Liver (tissue), 9 donors: ENCODE results near the gene SCART1. TPM values are rescaled to one million over a fixed set of nuclear protein-coding genes. Genes with fewer than 3 reads are reported as not detected.
A peak's percentile ranks its signal among the peaks of the same experiment; 100 is the strongest.
"Not testable (repeated sequence)": the region's sequence is repeated elsewhere in the genome, so short reads cannot be mapped to it uniquely, and the experiment has no call there.

Experiments
- DNase-seq: peaks from one replicate; pipeline ENCODE4 v3.0.0-alpha.2; 2017; ENCODE audit warnings: low spot score
- H3K27ac ChIP-seq, 2 donors: one replicate each; pipeline ENCODE4 v1.7.0; 2013; ENCODE audit warnings: inconsistent platforms in 2 of 2, low read length in 2 of 2, control low read depth in 1 of 2, low read depth in 1 of 2, mild to moderate bottlenecking in 1 of 2
- H3K27me3 ChIP-seq, 4 donors: one replicate each; pipeline versions ENCODE4 v1.6.1 to v1.7.0; 2013; ENCODE audit warnings: low read length in 3 of 4, inconsistent platforms in 1 of 4, mild to moderate bottlenecking in 1 of 4, moderate library complexity in 1 of 4; ENCODE audit not compliant: control insufficient read depth in 4 of 4, insufficient read depth in 4 of 4
- H3K36me3 ChIP-seq, 4 donors: one replicate each; pipeline versions ENCODE4 v1.6.1 to v1.7.0; 2013; ENCODE audit warnings: low read length in 3 of 4, mild to moderate bottlenecking in 3 of 4, low read depth in 1 of 4, moderate library complexity in 1 of 4; ENCODE audit not compliant: control insufficient read depth in 4 of 4, insufficient read depth in 3 of 4
- H3K4me1 ChIP-seq, 4 donors: one replicate each; pipeline versions ENCODE4 v1.6.1 to v1.7.0; 2013; ENCODE audit warnings: low read length in 3 of 4, mild to moderate bottlenecking in 3 of 4, moderate library complexity in 1 of 4; ENCODE audit not compliant: control insufficient read depth in 4 of 4, insufficient read depth in 4 of 4
- H3K4me3 ChIP-seq, 3 donors: one replicate each; pipeline versions ENCODE4 v1.6.1 to v1.7.0; 2013; ENCODE audit warnings: low read length in 3 of 3, control low read depth in 1 of 3, low read depth in 1 of 3, mild to moderate bottlenecking in 1 of 3
- H3K9ac ChIP-seq, 2 donors: one replicate each; pipeline ENCODE4 v1.7.0; 2013; ENCODE audit warnings: low read length in 2 of 2, mild to moderate bottlenecking in 2 of 2, moderate library complexity in 2 of 2, control low read depth in 1 of 2, low read depth in 1 of 2
- H3K9me3 ChIP-seq, 4 donors: one replicate each; pipeline versions ENCODE4 v1.6.1 to v1.7.0; 2013; ENCODE audit warnings: low read length in 3 of 4; ENCODE audit not compliant: control insufficient read depth in 4 of 4
- HNF4A ChIP-seq, 2 donors: conservative IDR thresholded peaks; 2 replicates each; pipeline ENCODE4 v1.6.1; 2016; ENCODE audit warnings: antibody characterized with exemption in 2 of 2, mild to moderate bottlenecking in 2 of 2
- JUND ChIP-seq, 2 donors: IDR thresholded peaks; 2 replicates each; pipeline ENCODE4 v1.6.1; 2016; ENCODE audit warnings: antibody characterized with exemption in 2 of 2
- RAD21 ChIP-seq, 2 donors: IDR thresholded peaks; 2 replicates each; pipeline ENCODE4 v1.6.1; 2016; ENCODE audit warnings: antibody characterized with exemption in 2 of 2, mild to moderate bottlenecking in 2 of 2
- REST ChIP-seq: IDR thresholded peaks from 2 replicates; pipeline ENCODE4 v1.6.1; 2016; ENCODE audit warnings: antibody characterized with exemption, mild to moderate bottlenecking
- WGBS: extraction: QIAGEN DNeasy Blood & Tissue Kit; methylation state at CpG from one replicate; pipeline ENCODE4 v1.1.7; 2013; 5-methylcytosine and 5-hydroxymethylcytosine counted together
- polyA plus RNA-seq, 2 donors: library from polyadenylated mRNA; stranded (reverse) in 1 of 2; unstranded in 1 of 2; fragments of 200-250 nt in 1 of 2; fragments of >200 nt in 1 of 2; fragmentation: Nextera tagmentation in 1 of 2; extraction: Ambion mirVana in 1 of 2; gene quantifications; one replicate each; pipeline versions ENCODE4 v1.2.1 to v1.2.3, GENCODE V29; 2013 to 2015
- total RNA-seq, 2 donors: library from RNA; depleted of rRNA; stranded (reverse); fragments of >200 nt; gene quantifications; one replicate each; pipeline ENCODE4 v1.2.3, GENCODE V29; 2014
- TF ChIP-seq, protein P1 (sequence below): fragments of 150-350 bp; IDR thresholded peaks from 2 replicates; pipeline ENCODE4 v1.5.1; 2017; ENCODE audit warnings: improper control_type of control experiment, low read depth, low read length; ENCODE audit not compliant: missing input control
- donor health status: healthy.
- donor health status: healthy.
- donor health status: healthy.
- donor health status: healthy.
- donor health status: healthy.

Gene SCART1
- total and polyA plus RNA-seq, 4 donors, result 0.32 to 1.1 (median 0.68) TPM

DNA sequence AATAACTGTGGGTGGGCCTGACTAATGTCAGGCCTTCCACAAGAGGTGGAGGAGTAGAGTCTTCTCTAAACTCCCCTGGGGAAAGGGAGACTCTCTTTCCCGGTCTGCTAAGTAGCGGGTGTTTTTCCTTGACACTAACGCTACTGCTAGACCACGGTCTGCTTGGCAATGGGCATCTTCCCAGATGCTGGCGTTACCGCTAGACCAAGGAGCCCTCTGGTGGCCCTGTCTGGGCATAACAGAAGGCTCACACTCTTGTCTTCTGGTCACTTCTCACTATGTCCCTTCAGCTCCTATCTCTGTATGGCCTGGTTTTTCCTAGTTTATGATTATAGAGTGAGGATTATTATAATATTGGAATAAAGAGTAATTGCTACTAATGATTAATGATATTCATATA is 43.6 kb downstream of the SCART1 start:
- whole genome bisulfite sequencing, result 70% methylated on average over 6 of the region's 6 CpGs
- not testable (repeated sequence) for H3K27me3 ChIP-seq, H3K36me3 ChIP-seq, H3K9me3 ChIP-seq, DNase-seq, H3K4me1 ChIP-seq, H3K9ac ChIP-seq, H3K27ac ChIP-seq, H3K4me3 ChIP-seq
- TF ChIP-seq, protein P1, sequence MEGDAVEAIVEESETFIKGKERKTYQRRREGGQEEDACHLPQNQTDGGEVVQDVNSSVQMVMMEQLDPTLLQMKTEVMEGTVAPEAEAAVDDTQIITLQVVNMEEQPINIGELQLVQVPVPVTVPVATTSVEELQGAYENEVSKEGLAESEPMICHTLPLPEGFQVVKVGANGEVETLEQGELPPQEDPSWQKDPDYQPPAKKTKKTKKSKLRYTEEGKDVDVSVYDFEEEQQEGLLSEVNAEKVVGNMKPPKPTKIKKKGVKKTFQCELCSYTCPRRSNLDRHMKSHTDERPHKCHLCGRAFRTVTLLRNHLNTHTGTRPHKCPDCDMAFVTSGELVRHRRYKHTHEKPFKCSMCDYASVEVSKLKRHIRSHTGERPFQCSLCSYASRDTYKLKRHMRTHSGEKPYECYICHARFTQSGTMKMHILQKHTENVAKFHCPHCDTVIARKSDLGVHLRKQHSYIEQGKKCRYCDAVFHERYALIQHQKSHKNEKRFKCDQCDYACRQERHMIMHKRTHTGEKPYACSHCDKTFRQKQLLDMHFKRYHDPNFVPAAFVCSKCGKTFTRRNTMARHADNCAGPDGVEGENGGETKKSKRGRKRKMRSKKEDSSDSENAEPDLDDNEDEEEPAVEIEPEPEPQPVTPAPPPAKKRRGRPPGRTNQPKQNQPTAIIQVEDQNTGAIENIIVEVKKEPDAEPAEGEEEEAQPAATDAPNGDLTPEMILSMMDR, result peak; percentile 6
- peak; percentile 37 to 59 for TF ChIP-seq RAD21 (IDR thresholded peaks at IDR 0.05)

DNA sequence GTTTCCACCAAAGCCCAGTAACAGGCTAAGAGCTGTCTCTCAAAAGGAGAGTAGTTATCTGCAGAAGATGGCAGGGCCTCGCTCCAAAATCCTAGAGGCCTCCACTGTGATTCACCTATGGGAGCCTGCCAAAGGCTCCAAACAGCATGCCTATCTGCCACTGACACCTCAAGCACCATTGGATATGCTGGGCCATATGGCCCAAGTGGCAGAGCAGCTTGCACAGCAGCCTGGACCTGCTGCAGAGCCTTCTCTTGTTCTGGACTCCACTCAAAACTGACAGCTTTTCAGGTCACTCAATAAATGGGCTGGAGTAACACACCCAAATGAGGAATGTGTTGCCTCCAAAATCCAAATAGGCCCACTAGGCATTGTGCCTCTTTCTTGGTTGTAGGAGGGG is 45.4 kb downstream of the SCART1 start:
- not testable (repeated sequence) for H3K27ac ChIP-seq, H3K9ac ChIP-seq, H3K4me1 ChIP-seq, H3K9me3 ChIP-seq, DNase-seq, H3K27me3 ChIP-seq, H3K4me3 ChIP-seq, H3K36me3 ChIP-seq
- 97% methylated on average over 1 of the region's 1 CpG for WGBS

DNA sequence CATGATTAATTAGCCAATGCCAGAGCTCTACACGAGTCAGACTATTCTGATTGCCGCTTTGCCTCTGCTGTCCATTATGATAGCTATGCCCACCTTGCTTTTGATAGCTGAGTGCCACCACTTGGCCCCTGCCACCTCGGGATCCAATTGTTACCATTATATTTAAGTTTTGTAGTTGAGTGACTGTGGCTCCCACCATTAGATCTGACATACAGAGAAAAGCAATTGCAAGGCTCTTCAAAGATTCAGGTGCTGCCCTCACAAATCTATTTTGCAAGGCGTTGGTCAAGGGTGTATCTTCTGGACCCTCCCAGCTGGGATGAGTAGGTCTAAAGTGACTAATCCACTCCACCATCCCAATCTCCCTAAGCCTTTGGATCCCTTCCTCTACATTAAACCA is 47.2 kb downstream of the SCART1 start:
- not testable (repeated sequence) for H3K4me1 ChIP-seq, H3K9me3 ChIP-seq, H3K4me3 ChIP-seq, H3K27ac ChIP-seq, H3K9ac ChIP-seq, DNase-seq, H3K27me3 ChIP-seq, H3K36me3 ChIP-seq
- 79% methylated on average over 4 of the region's 4 CpGs for WGBS

- Histone ChIP-seq H3K27ac (no peak overlapping the region), H3K9me3 (peaks cover 0 to 5% (median 0%) of the 10 kb centered on the region in 4 donors), H3K9ac (no peak overlapping the region), H3K4me3 (no peak overlapping the region), H3K27me3 (no peaks in the 10 kb centered on the region), H3K36me3 (peaks cover 0 to 7% (median 2%) of the 10 kb centered on the region in 4 donors), H3K4me1 (peaks cover 0 to 28% (median 20%) of the 10 kb centered on the region in 4 donors)
- DNase-seq, result no peak
- WGBS, result 87% methylated on average over 4 of the region's 4 CpGs
- no peak for TF ChIP-seq HNF4A (conservative IDR thresholded peaks at IDR 0.05)
- TF ChIP-seq REST, result no peak
- TF ChIP-seq JUND (IDR thresholded peaks at IDR 0.05), result no peak
Observed at GRCh38 chr10:133509700-133510099, 56.0 kb downstream of the SCART1 start.
